VCaP (cell line): ENCODE results near the gene KHDC3L.
"Not testable (repeated sequence)": the region's sequence is repeated elsewhere in the genome, so short reads cannot be mapped to it uniquely, and the experiment has no call there.

ENCODE experiments used
- H3K27ac ChIP-seq: fragments of 450-650 bp; 2 replicates; pipeline ENCODE4 v1.5.1; 2017
- CTCF ChIP-seq: fragments of 450-650 bp; conservative IDR thresholded peaks from 2 replicates; pipeline ENCODE4 v1.5.1; 2017; ENCODE audit warnings: mild to moderate bottlenecking, moderate library complexity

KHDC3L gene

GRCh38 chr6:73369563-73369962, 7.1 kb downstream of the KHDC3L start, which contains the start of gene OOEP:
Gene OOEP (minus strand): TSS chr6:73369897. CDS start chr6:73369792, 105 bp downstream.
- no peak within 1 kb of the TSS for H3K27ac ChIP-seq
- TF ChIP-seq CTCF = no peak

DNA sequence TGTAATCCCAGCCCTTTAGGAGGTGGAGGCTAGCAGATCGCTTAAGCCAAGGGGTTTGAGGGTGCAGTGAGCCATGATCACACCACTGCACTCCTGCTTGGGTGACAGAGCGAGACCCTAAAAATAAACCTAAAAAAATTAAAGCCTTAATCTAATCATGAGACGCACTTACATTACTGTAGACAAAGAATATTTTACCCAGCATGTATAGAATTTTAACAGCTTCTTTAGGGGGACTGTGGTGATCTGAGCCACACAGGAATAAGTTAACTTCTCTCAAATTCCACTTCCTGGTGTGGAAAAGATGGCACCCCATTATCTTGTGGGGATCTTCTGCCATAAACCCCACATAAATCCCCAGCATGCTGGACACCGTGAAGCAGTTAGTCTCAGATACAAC, 9.5 kb downstream of the KHDC3L start:
- no peak for TF ChIP-seq CTCF
- no peak overlapping the region for H3K27ac ChIP-seq

DNA sequence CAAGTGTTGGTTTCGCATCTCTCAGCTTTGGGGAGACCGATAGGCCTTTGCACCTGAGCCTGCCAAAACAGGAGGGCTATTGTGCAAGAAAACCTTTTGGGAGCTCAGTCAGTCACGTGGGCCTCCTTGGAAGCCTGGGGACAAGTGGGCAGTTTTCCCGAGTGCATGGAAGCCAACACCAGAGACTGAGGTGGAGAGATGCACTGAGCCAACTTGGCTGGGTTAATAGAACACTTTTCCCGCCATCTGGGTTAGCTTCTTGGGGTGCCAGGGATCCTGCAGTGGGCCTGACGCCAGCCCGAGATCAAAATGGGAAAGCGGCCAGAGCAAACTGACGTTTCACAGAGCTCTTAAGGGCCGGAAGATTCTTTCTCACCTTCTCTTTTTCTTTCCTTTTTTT, 10.1 kb downstream of the KHDC3L start:
- TF ChIP-seq CTCF = no peak
- no peak overlapping the region for H3K27ac ChIP-seq

- no peak overlapping the region for H3K27ac ChIP-seq
Measured at GRCh38 chr6:73375216-73375615, 12.8 kb downstream of the KHDC3L start.

GRCh38 chr6:73377225-73377624, 14.8 kb downstream of the KHDC3L start:
- no peak overlapping the region for H3K27ac ChIP-seq
- TF ChIP-seq CTCF = no peak

More at GRCh38 chr6:73375216-73375615, 12.8 kb downstream of the KHDC3L start:
- TF ChIP-seq CTCF = no peak

- not testable (repeated sequence) for H3K27ac ChIP-seq
Measured at GRCh38 chr6:73381531-73381930, 19.1 kb downstream of the KHDC3L start.

DNA sequence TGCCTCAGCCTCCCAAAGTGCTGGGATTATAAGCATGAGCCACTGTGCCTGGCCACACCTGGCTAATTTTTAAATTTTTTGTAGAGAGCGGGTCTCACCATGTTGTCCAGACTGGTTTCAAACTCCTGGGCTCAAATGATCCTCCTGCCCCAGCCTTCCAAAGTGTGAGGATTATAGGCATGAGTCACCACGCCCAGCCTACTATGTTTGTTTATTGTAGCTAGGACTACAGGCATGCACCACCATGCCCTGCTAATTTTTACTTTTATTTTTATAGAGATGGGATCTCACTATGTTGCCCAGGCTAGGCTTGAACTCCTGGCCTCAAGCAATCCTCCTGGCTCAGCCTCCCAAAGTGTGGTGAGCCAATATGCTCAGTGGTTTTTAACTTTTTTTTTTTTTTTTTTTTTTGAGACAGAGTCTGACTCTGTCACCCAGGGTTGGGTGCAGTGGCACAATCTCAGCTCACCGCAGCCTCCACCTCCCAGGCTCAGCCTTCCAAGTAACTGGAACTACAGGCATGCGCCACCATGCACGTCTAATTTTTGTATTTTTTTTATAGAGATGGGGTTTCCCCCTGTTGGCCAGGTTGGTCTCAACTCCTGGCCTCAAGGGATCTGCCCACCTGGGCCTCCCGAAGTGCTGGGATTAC, 20.1 kb downstream of the KHDC3L start:
- TF ChIP-seq CTCF = no peak
- no peak overlapping the region for H3K27ac ChIP-seq

DNA sequence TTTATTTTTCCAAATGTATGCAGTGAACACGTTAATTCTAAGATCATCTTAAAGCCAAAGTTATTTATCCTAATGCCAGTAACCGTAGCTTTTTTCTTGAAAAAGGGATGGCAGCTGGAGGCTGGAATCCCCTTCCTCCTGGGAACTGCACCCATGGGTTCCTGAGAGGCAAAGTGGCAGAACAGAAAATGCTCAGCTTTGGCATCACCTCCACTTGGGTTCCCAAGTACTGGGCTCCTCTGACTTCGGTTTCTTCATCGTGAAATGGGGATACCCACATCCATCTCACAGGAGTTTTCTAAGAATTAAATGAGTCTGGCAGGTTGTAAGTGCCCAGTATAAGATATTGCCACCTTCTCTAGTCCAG, 26.0 kb downstream of the KHDC3L start:
- H3K27ac ChIP-seq = no peak overlapping the region
- no peak for TF ChIP-seq CTCF
